ENCODE data around the gene LRIT2. TPM values are rescaled to one million over a fixed set of nuclear protein-coding genes. Genes with fewer than 3 reads are reported as not detected.
A peak's percentile ranks its signal among the peaks of the same experiment; 100 is the strongest.

The LRIT2 gene
- total RNA-seq, 1 donor from 2014 or later = not detected

- TF ChIP-seq CTCF (IDR thresholded peaks at IDR 0.05) = no peak
- H3K4me1 ChIP-seq = no peaks in the 10 kb centered on the region
- intact Hi-C loops (cut with DNase I) = no loop called here
- H3K9me3 ChIP-seq = no peaks in the 10 kb centered on the region
- H3K36me3 ChIP-seq = no peaks in the 10 kb centered on the region
- no peak for ATAC-seq
- H3K27ac ChIP-seq = no peak overlapping the region
- H3K27me3 ChIP-seq = peaks cover 8% of the 10 kb centered on the region
- no peak overlapping the region for H3K4me3 ChIP-seq
- DNase-seq = no peak
Measured at GRCh38 chr10:84258034-84258695, 32.8 kb upstream of the LRIT2 start.

GRCh38 chr10:84257343-84258020, 32.1 kb upstream of the LRIT2 start:
- intact Hi-C loops (cut with DNase I) = no loop called here
- DNase-seq = no peak
- no peak for ATAC-seq

GRCh38 chr10:84256510-84257342, 31.4 kb upstream of the LRIT2 start:
- DNase-seq (peak; percentile 72), ATAC-seq (peak; percentile 74)
- Histone ChIP-seq H3K36me3 (no peaks in the 10 kb centered on the region), H3K4me3 (no peak overlapping the region), H3K27ac (no peak overlapping the region), H3K27me3 (peaks cover 8% of the 10 kb centered on the region), H3K9me3 (no peaks in the 10 kb centered on the region), H3K4me1 (no peaks in the 10 kb centered on the region)
- TF ChIP-seq CTCF (IDR thresholded peaks at IDR 0.05) = peak; percentile 57
- intact Hi-C loops (cut with DNase I) = no loop called here

More at GRCh38 chr10:84257343-84258020, 32.1 kb upstream of the LRIT2 start:
- Histone ChIP-seq H3K9me3 (no peaks in the 10 kb centered on the region), H3K27ac (no peak overlapping the region), H3K4me1 (no peaks in the 10 kb centered on the region), H3K4me3 (no peak overlapping the region), H3K27me3 (peaks cover 8% of the 10 kb centered on the region), H3K36me3 (no peaks in the 10 kb centered on the region)
- no peak for TF ChIP-seq CTCF (IDR thresholded peaks at IDR 0.05)

- Histone ChIP-seq H3K27me3 (peaks cover 8% of the 10 kb centered on the region), H3K4me1 (no peaks in the 10 kb centered on the region), H3K36me3 (no peaks in the 10 kb centered on the region), H3K4me3 (no peak overlapping the region), H3K9me3 (no peaks in the 10 kb centered on the region), H3K27ac (no peak overlapping the region)
- DNase-seq (no peak), ATAC-seq (no peak)
- no peak for TF ChIP-seq CTCF (IDR thresholded peaks at IDR 0.05)
- intact Hi-C loops (cut with DNase I) = no loop called here
Measured at GRCh38 chr10:84254552-84255478, 29.5 kb upstream of the LRIT2 start.

GRCh38 chr10:84248794-84249193, 23.4 kb upstream of the LRIT2 start:
- Histone ChIP-seq H3K4me3 (no peak overlapping the region), H3K27me3 (no peaks in the 10 kb centered on the region), H3K27ac (no peak overlapping the region), H3K9me3 (no peaks in the 10 kb centered on the region), H3K4me1 (no peaks in the 10 kb centered on the region), H3K36me3 (no peaks in the 10 kb centered on the region)
- ATAC-seq (no peak), DNase-seq (no peak)
- intact Hi-C loops (cut with DNase I) = no loop called here
- no peak for TF ChIP-seq CTCF (IDR thresholded peaks at IDR 0.05)
